OCI-LY7 (cell line): ENCODE measurements around the gene ETNPPL. TPM values are rescaled to one million over a fixed set of nuclear protein-coding genes. Genes with fewer than 3 reads are reported as not detected.

Source experiments
- BruUV-seq: library from RNA; stranded (reverse); fragments of 400-500 nt; replicated peaks from 2 replicates; lab custom pipeline; 2021; lab: Mats Ljungman, UMichigan
- CTCF ChIA-PET: fragments of 300-600 bp; sonication (Branson Sonifier 250); formaldehyde crosslinking; loops from one replicate; lab custom pipeline; 2022; ENCODE audit warnings: antibody characterized with exemption; ENCODE audit not compliant: unreplicated experiment; lab: Charles Lee
- POLR2A ChIA-PET: fragments of 300-600 bp; sonication (Branson Sonifier 250); formaldehyde crosslinking; loops from one replicate; lab custom pipeline; 2022; ENCODE audit warnings: antibody characterized with exemption; lab: Charles Lee
- DNase-seq: peaks from one replicate; pipeline ENCODE4 v3.0.0-alpha.2; 2015; ENCODE audit warnings: low spot score
- H2AFZ ChIP-seq: fragments of 200-600 bp; sonication (generic), shearing (Covaris generic); 2 replicates; pipeline ENCODE4 v1.6.1; 2014; ENCODE audit warnings: mild to moderate bottlenecking, antibody characterized with exemption, low read length, moderate library complexity
- H3K27ac ChIP-seq: fragments of 200-600 bp; sonication (generic); 2 replicates; pipeline ENCODE4 v1.5.1; 2014; ENCODE audit warnings: mixed run types, low read depth, mild to moderate bottlenecking, moderate library complexity, low read length, inconsistent platforms; ENCODE audit not compliant: poor library complexity, severe bottlenecking
- H3K36me3 ChIP-seq: fragments of 200-600 bp; sonication (generic); 2 replicates; pipeline ENCODE4 v1.6.1; 2014; ENCODE audit warnings: mild to moderate bottlenecking, antibody characterized with exemption, low read length, moderate library complexity, mixed read lengths; ENCODE audit not compliant: insufficient read depth
- H3K4me1 ChIP-seq: fragments of 200-600 bp; sonication (generic); 2 replicates; pipeline ENCODE4 v1.5.1; 2014; ENCODE audit warnings: mild to moderate bottlenecking, low read length; ENCODE audit not compliant: insufficient read depth, poor library complexity, severe bottlenecking
- H3K4me2 ChIP-seq: fragments of 200-600 bp; sonication (generic); 2 replicates; pipeline ENCODE4 v1.6.1; 2014; ENCODE audit warnings: mild to moderate bottlenecking, low read length
- H3K4me3 ChIP-seq: fragments of 200-600 bp; sonication (generic); 2 replicates; pipeline ENCODE4 v1.5.1; 2014; ENCODE audit warnings: mild to moderate bottlenecking, low read depth, low read length; ENCODE audit not compliant: poor library complexity, severe bottlenecking
- H3K79me2 ChIP-seq: fragments of 200-600 bp; sonication (generic); 2 replicates; pipeline ENCODE4 v1.6.1; 2016; ENCODE audit warnings: low read depth, mild to moderate bottlenecking, low read length, moderate library complexity, mixed read lengths; ENCODE audit not compliant: insufficient read depth
- H3K9me2 ChIP-seq: fragments of 200-600 bp; sonication (generic); 2 replicates; pipeline ENCODE4 v1.6.1; 2016; ENCODE audit warnings: mild to moderate bottlenecking, low read length, mixed read lengths; ENCODE audit not compliant: insufficient read depth
- H3K9me3 ChIP-seq: fragments of 200-600 bp; sonication (generic); 2 replicates; pipeline ENCODE4 v1.6.1; 2014; ENCODE audit warnings: mild to moderate bottlenecking, mixed run types, low read length, mixed read lengths
- H4K20me1 ChIP-seq: fragments of 200-600 bp; sonication (generic); 2 replicates; pipeline ENCODE4 v1.6.1; 2014; ENCODE audit warnings: mild to moderate bottlenecking, antibody characterized with exemption, low read length, moderate library complexity, mixed read lengths; ENCODE audit not compliant: insufficient read depth
- EZH2phosphoT487 ChIP-seq: fragments of 200-600 bp; sonication (generic); IDR thresholded peaks from 2 replicates; pipeline ENCODE4 v1.6.1; 2018; ENCODE audit warnings: low read depth, borderline replicate concordance, mild to moderate bottlenecking, mixed run types, antibody characterized with exemption, low read length, moderate library complexity, mixed read lengths
- intact Hi-C: fragments of 100-400 bp; cut with micrococcal nuclease; formaldehyde crosslinking; loops from one replicate; pipeline ENCODE4 v1.10.0; 2022; ENCODE audit not compliant: unreplicated experiment
- total RNA-seq, 2 experiments: library from RNA; depleted of rRNA in 1 of 2; stranded (reverse); fragments of >200 nt in 1 of 2; shearing (Covaris generic) in 1 of 2; gene quantifications; 2 replicates each; pipeline ENCODE4 v1.2.3, GENCODE V29; 2014 to 2022
- TF ChIP-seq, protein P1 (sequence below): fragments of 200-600 bp; sonication (generic); conservative IDR thresholded peaks from 2 replicates; pipeline ENCODE4 v1.5.1; 2014; ENCODE audit warnings: mild to moderate bottlenecking, antibody characterized with exemption, low read length, moderate library complexity, mixed read lengths

Gene ETNPPL
- total RNA-seq, 2 experiments from 2014 or later = not detected

DNA sequence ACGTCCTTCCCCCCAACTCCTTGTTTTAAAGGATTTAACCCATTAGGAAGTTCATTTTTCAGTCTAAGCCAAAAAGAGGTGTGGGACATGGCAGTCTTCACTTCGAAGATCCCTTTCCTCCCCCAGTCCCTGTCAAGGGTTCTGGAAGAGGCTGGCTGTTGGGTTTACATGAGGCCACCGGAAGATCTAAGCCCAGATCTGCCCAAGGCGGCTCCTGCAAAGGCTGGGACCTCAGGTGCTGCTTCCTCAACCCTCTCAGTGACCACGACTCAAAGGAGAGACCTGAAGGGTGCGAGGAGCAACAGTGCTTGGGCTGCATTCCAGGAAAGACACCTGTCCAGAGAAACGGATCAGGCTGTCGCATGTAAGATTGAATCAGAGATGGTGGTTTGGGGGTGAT lies 23.5 kb upstream of the ETNPPL start:
- ChIA-PET CTCF (no interaction called here), POLR2A (no interaction called here)
- no peak for DNase-seq
- H4K20me1 ChIP-seq = no peaks in the 10 kb centered on the region
- intact Hi-C loops = no loop called here
- H3K9me2 ChIP-seq = no peaks in the 10 kb centered on the region
- BruUV-seq = no TSS peak
- TF ChIP-seq, protein P1, sequence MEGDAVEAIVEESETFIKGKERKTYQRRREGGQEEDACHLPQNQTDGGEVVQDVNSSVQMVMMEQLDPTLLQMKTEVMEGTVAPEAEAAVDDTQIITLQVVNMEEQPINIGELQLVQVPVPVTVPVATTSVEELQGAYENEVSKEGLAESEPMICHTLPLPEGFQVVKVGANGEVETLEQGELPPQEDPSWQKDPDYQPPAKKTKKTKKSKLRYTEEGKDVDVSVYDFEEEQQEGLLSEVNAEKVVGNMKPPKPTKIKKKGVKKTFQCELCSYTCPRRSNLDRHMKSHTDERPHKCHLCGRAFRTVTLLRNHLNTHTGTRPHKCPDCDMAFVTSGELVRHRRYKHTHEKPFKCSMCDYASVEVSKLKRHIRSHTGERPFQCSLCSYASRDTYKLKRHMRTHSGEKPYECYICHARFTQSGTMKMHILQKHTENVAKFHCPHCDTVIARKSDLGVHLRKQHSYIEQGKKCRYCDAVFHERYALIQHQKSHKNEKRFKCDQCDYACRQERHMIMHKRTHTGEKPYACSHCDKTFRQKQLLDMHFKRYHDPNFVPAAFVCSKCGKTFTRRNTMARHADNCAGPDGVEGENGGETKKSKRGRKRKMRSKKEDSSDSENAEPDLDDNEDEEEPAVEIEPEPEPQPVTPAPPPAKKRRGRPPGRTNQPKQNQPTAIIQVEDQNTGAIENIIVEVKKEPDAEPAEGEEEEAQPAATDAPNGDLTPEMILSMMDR = no peak
- TF ChIP-seq EZH2phosphoT487 = no peak
- no peaks in the 10 kb centered on the region for H3K79me2 ChIP-seq
- no peaks in the 10 kb centered on the region for H3K4me1 ChIP-seq
- no peak overlapping the region for H3K4me3 ChIP-seq
- H3K9me3 ChIP-seq = no peaks in the 10 kb centered on the region
- H3K27ac ChIP-seq = no peak overlapping the region
- H3K36me3 ChIP-seq = no peaks in the 10 kb centered on the region
- H3K4me2 ChIP-seq = no peak overlapping the region
- H2AFZ ChIP-seq = no peak overlapping the region

GRCh38 chr4:108783665-108784463 lies 21.0 kb upstream of the ETNPPL start:
- H3K4me1 ChIP-seq = no peaks in the 10 kb centered on the region
- TF ChIP-seq, protein P1 = 0 out of 2 replicates have a peak, but pooled peaks have one; percentile 41
- no peak for TF ChIP-seq EZH2phosphoT487
- H3K9me3 ChIP-seq = no peaks in the 10 kb centered on the region
- H3K27ac ChIP-seq = no peak overlapping the region
- H3K79me2 ChIP-seq = no peaks in the 10 kb centered on the region
- DNase-seq = peak; percentile 2
- H3K4me2 ChIP-seq = no peak overlapping the region
- CTCF ChIA-PET = no interaction called here
- H3K36me3 ChIP-seq = no peaks in the 10 kb centered on the region
- intact Hi-C loops = no loop called here
- H4K20me1 ChIP-seq = no peaks in the 10 kb centered on the region
- BruUV-seq = no TSS peak
- no peak overlapping the region for H2AFZ ChIP-seq
- H3K4me3 ChIP-seq = no peak overlapping the region
- H3K9me2 ChIP-seq = no peaks in the 10 kb centered on the region
- POLR2A ChIA-PET = no interaction called here

DNA sequence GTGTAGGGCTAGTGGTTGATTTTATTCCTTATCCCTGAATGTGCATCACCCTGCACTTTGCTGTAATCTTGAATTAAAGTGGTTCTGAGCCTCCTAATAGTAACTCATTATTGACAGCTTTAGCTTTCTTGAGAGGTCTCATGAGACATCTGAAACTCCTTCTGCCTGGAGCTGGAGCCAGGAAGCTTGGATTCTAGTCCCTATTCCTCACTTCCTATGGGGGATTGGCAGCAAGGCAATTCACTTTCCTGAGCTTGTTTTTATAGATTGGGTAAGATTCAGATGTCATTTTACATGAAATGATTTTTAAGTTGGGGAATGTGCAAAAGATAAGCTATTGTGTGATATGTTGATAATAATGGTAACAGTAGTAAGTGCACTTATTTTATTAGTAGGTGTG lies 17.1 kb upstream of the ETNPPL start:
- no peaks in the 10 kb centered on the region for H3K9me3 ChIP-seq
- H3K4me2 ChIP-seq = no peak overlapping the region
- H3K4me3 ChIP-seq = no peak overlapping the region
- TF ChIP-seq, protein P1 = no peak
- TF ChIP-seq EZH2phosphoT487 = no peak
- ChIA-PET POLR2A (interaction anchor here (0.7 kb wide), 1 partner anchor 91 kb away, joined by 3 read pairs; no protein-coding TSS in a partner anchor), CTCF (no interaction called here)
- no peaks in the 10 kb centered on the region for H4K20me1 ChIP-seq
- no peak for DNase-seq
- H2AFZ ChIP-seq = no peak overlapping the region
- no peaks in the 10 kb centered on the region for H3K79me2 ChIP-seq
- no TSS peak for BruUV-seq
- H3K36me3 ChIP-seq = no peaks in the 10 kb centered on the region
- H3K4me1 ChIP-seq = no peaks in the 10 kb centered on the region
- intact Hi-C loops = no loop called here
- no peaks in the 10 kb centered on the region for H3K9me2 ChIP-seq
- no peak overlapping the region for H3K27ac ChIP-seq
